HEK293 (cell line): ENCODE measurements around the gene RRM1.

Source experiments
- CTCF ChIA-PET: fragments of 350-600 bp; formaldehyde crosslinking; extraction: SDS; loops from one replicate; lab custom pipeline; 2021; ENCODE audit warnings: antibody characterized with exemption; lab: Yijun Ruan, JAX
- POLR2A ChIA-PET: fragments of 300-600 bp; formaldehyde crosslinking; extraction: SDS; loops from one replicate; lab custom pipeline; 2020; ENCODE audit warnings: antibody characterized with exemption, inconsistent platforms; lab: Yijun Ruan, JAX
- H3K27ac ChIP-seq: fragments of 200-500 bp; sonication (Bioruptor generic); 2 replicates; pipeline ENCODE4 v1.5.1; 2014; ENCODE audit warnings: low read depth, low read length, control low read depth, inconsistent platforms; ENCODE audit errors: extremely low read depth
- H3K36me3 ChIP-seq, 2 experiments: fragments of 200-500 bp in 1 of 2; sonication (Bioruptor generic) in 1 of 2; 1 replicate in 1 of 2; 2 replicates in 1 of 2; pipeline ENCODE4 v1.5.1; 2014 to 2017; ENCODE audit warnings: inconsistent platforms in 2 of 2, low read length in 2 of 2; ENCODE audit not compliant: control insufficient read depth in 2 of 2, insufficient read depth in 1 of 2
- H3K4me1 ChIP-seq: fragments of 200-500 bp; sonication (Bioruptor generic); 2 replicates; pipeline ENCODE4 v1.5.1; 2014; ENCODE audit warnings: mild to moderate bottlenecking, low read length, inconsistent platforms; ENCODE audit not compliant: control insufficient read depth, insufficient read depth
- H3K4me3 ChIP-seq: 2 replicates; pipeline ENCODE4 v1.5.1; 2011; ENCODE audit warnings: low read depth, mild to moderate bottlenecking, control low read depth, low read length, moderate library complexity
- H3K9me3 ChIP-seq: fragments of 200-500 bp; sonication (Bioruptor generic); 2 replicates; pipeline ENCODE4 v1.5.1; 2014; ENCODE audit warnings: low read depth, low read length, inconsistent platforms; ENCODE audit not compliant: control insufficient read depth, insufficient read depth
- KLF7 ChIP-seq: fragments of 450-650 bp; formaldehyde crosslinking; IDR thresholded peaks from 2 replicates; pipeline ENCODE4 v1.5.1; 2016; ENCODE audit warnings: missing biosample characterization, missing genetic modification characterization, borderline replicate concordance
- ZFP41 ChIP-seq: fragments of 450-650 bp; formaldehyde crosslinking; IDR thresholded peaks from 2 replicates; pipeline ENCODE4 v1.5.1; 2016; ENCODE audit warnings: missing biosample characterization, missing genetic modification characterization, borderline replicate concordance
- ZNF121 ChIP-seq: fragments of 450-650 bp; formaldehyde crosslinking; IDR thresholded peaks from 2 replicates; pipeline ENCODE4 v1.5.1; 2016; ENCODE audit warnings: missing biosample characterization, missing genetic modification characterization
- ZNF140 ChIP-seq: fragments of 450-650 bp; formaldehyde crosslinking; IDR thresholded peaks from 2 replicates; pipeline ENCODE4 v1.5.1; 2016; ENCODE audit warnings: missing biosample characterization, missing genetic modification characterization
- ZNF16 ChIP-seq: fragments of 450-650 bp; formaldehyde crosslinking; IDR thresholded peaks from 2 replicates; pipeline ENCODE4 v1.5.1; 2016; ENCODE audit warnings: low read depth, missing biosample characterization, missing genetic modification characterization
- ZNF169 ChIP-seq: fragments of 450-650 bp; formaldehyde crosslinking; IDR thresholded peaks from 2 replicates; pipeline ENCODE4 v1.5.1; 2016; ENCODE audit warnings: missing biosample characterization, missing genetic modification characterization
- ZNF266 ChIP-seq: fragments of 450-650 bp; formaldehyde crosslinking; IDR thresholded peaks from 2 replicates; pipeline ENCODE4 v1.5.1; 2016; ENCODE audit warnings: missing biosample characterization, missing genetic modification characterization, low read depth
- ZNF324 ChIP-seq: fragments of 450-650 bp; formaldehyde crosslinking; IDR thresholded peaks from 2 replicates; pipeline ENCODE4 v1.5.1; 2016; ENCODE audit warnings: missing biosample characterization, missing genetic modification characterization
- ZNF501 ChIP-seq: fragments of 450-650 bp; formaldehyde crosslinking; IDR thresholded peaks from 2 replicates; pipeline ENCODE4 v1.5.1; 2016; ENCODE audit warnings: missing biosample characterization, missing genetic modification characterization
- ZNF521 ChIP-seq: fragments of 450-650 bp; formaldehyde crosslinking; IDR thresholded peaks from 2 replicates; pipeline ENCODE4 v1.5.1; 2017; ENCODE audit warnings: missing biosample characterization, mild to moderate bottlenecking, missing genetic modification characterization
- TF ChIP-seq, protein P1 (sequence below): fragments of 450-650 bp; formaldehyde crosslinking; conservative IDR thresholded peaks from 2 replicates; pipeline ENCODE4 v1.5.1; 2016; ENCODE audit warnings: low read depth, missing biosample characterization, missing genetic modification characterization
- TF ChIP-seq, protein P2 (sequence below): fragments of 450-650 bp; formaldehyde crosslinking; IDR thresholded peaks from 2 replicates; pipeline ENCODE4 v1.5.1; 2016; ENCODE audit warnings: missing biosample characterization, missing genetic modification characterization
- TF ChIP-seq, protein P3 (sequence below): fragments of 450-650 bp; formaldehyde crosslinking; optimal IDR thresholded peaks from 2 replicates; pipeline ENCODE3; 2016; ENCODE audit warnings: missing biosample characterization, mild to moderate bottlenecking, missing genetic modification characterization
- TF ChIP-seq, protein P4 (sequence below): fragments of 450-650 bp; IDR thresholded peaks from 2 replicates; pipeline ENCODE4 v1.5.1; 2018; ENCODE audit warnings: missing biosample characterization, missing genetic modification characterization
- TF ChIP-seq, protein P5 (sequence below): fragments of 450-650 bp; formaldehyde crosslinking; IDR thresholded peaks from 2 replicates; pipeline ENCODE4 v1.5.1; 2016; ENCODE audit warnings: missing biosample characterization, missing genetic modification characterization, borderline replicate concordance
- TF ChIP-seq, protein P6 (sequence below): fragments of 450-650 bp; formaldehyde crosslinking; IDR thresholded peaks from 2 replicates; pipeline ENCODE4 v1.5.1; 2016; ENCODE audit warnings: missing biosample characterization, missing genetic modification characterization
- TF ChIP-seq, protein P7 (sequence below): fragments of 450-650 bp; formaldehyde crosslinking; IDR thresholded peaks from 2 replicates; pipeline ENCODE4 v1.5.1; 2016; ENCODE audit warnings: missing biosample characterization, missing genetic modification characterization

RRM1 gene

DNA sequence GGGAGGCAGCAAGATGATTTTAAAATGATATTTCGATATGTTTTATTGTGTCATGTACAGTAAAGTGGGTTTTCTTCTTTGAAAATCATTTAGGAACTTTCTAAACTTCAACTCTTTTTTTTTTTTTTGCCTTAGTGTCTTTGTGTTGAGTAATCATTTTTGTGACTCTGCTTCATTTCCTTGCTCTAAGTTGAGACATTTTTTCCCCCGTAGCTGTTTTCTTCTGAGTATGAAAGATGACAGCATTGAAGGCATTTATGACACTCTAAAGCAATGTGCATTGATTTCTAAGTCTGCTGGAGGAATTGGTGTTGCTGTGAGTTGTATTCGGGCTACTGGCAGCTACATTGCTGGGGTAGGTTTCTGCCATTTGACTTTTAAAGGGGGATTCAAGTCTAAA lies 23.5 kb downstream of the RRM1 start:
- Histone ChIP-seq H3K4me1 (no peaks in the 10 kb centered on the region), H3K27ac (no peak overlapping the region), H3K4me3 (no peak overlapping the region), H3K9me3 (no peaks in the 10 kb centered on the region), H3K36me3 (peaks cover 23 to 93% of the 10 kb centered on the region in 2 experiments)
- ChIA-PET POLR2A (no interaction called here), CTCF (no interaction called here)
- TF ChIP-seq ZNF121 (tag by site-specific recombination) (no peak), ZNF140 (tag by site-specific recombination) (no peak), ZFP41 (tag by site-specific recombination) (no peak), ZNF324 (no peak), ZNF501 (no peak), ZNF169 (tag by site-specific recombination) (no peak), ZNF266 (tag by site-specific recombination) (no peak), KLF7 (tag by site-specific recombination) (no peak), ZNF16 (tag by site-specific recombination) (no peak), ZNF521 (no peak)
- TF ChIP-seq, protein P1, sequence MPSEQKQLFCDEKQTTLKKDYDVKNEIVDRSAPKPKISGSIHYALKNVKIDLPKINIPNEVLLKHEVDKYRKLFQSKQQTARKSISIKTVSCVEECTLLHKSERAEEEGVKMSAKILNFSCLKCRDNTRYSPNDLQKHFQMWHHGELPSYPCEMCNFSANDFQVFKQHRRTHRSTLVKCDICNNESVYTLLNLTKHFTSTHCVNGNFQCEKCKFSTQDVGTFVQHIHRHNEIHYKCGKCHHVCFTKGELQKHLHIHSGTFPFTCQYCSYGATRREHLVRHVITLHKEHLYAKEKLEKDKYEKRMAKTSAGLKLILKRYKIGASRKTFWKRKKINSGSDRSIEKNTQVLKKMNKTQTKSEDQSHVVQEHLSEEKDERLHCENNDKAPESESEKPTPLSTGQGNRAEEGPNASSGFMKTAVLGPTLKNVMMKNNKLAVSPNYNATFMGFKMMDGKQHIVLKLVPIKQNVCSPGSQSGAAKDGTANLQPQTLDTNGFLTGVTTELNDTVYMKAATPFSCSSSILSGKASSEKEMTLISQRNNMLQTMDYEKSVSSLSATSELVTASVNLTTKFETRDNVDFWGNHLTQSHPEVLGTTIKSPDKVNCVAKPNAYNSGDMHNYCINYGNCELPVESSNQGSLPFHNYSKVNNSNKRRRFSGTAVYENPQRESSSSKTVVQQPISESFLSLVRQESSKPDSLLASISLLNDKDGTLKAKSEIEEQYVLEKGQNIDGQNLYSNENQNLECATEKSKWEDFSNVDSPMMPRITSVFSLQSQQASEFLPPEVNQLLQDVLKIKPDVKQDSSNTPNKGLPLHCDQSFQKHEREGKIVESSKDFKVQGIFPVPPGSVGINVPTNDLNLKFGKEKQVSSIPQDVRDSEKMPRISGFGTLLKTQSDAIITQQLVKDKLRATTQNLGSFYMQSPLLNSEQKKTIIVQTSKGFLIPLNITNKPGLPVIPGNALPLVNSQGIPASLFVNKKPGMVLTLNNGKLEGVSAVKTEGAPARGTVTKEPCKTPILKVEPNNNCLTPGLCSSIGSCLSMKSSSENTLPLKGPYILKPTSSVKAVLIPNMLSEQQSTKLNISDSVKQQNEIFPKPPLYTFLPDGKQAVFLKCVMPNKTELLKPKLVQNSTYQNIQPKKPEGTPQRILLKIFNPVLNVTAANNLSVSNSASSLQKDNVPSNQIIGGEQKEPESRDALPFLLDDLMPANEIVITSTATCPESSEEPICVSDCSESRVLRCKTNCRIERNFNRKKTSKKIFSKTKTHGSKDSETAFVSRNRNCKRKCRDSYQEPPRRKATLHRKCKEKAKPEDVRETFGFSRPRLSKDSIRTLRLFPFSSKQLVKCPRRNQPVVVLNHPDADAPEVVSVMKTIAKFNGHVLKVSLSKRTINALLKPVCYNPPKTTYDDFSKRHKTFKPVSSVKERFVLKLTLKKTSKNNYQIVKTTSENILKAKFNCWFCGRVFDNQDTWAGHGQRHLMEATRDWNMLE (tag by site-specific recombination), result no peak
- TF ChIP-seq, protein P2, sequence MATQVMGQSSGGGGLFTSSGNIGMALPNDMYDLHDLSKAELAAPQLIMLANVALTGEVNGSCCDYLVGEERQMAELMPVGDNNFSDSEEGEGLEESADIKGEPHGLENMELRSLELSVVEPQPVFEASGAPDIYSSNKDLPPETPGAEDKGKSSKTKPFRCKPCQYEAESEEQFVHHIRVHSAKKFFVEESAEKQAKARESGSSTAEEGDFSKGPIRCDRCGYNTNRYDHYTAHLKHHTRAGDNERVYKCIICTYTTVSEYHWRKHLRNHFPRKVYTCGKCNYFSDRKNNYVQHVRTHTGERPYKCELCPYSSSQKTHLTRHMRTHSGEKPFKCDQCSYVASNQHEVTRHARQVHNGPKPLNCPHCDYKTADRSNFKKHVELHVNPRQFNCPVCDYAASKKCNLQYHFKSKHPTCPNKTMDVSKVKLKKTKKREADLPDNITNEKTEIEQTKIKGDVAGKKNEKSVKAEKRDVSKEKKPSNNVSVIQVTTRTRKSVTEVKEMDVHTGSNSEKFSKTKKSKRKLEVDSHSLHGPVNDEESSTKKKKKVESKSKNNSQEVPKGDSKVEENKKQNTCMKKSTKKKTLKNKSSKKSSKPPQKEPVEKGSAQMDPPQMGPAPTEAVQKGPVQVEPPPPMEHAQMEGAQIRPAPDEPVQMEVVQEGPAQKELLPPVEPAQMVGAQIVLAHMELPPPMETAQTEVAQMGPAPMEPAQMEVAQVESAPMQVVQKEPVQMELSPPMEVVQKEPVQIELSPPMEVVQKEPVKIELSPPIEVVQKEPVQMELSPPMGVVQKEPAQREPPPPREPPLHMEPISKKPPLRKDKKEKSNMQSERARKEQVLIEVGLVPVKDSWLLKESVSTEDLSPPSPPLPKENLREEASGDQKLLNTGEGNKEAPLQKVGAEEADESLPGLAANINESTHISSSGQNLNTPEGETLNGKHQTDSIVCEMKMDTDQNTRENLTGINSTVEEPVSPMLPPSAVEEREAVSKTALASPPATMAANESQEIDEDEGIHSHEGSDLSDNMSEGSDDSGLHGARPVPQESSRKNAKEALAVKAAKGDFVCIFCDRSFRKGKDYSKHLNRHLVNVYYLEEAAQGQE (tag by site-specific recombination), result no peak
- TF ChIP-seq, protein P3, sequence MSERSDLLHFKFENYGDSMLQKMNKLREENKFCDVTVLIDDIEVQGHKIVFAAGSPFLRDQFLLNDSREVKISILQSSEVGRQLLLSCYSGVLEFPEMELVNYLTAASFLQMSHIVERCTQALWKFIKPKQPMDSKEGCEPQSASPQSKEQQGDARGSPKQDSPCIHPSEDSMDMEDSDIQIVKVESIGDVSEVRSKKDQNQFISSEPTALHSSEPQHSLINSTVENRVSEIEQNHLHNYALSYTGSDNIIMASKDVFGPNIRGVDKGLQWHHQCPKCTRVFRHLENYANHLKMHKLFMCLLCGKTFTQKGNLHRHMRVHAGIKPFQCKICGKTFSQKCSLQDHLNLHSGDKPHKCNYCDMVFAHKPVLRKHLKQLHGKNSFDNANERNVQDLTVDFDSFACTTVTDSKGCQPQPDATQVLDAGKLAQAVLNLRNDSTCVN, result no peak
- TF ChIP-seq, protein P4, sequence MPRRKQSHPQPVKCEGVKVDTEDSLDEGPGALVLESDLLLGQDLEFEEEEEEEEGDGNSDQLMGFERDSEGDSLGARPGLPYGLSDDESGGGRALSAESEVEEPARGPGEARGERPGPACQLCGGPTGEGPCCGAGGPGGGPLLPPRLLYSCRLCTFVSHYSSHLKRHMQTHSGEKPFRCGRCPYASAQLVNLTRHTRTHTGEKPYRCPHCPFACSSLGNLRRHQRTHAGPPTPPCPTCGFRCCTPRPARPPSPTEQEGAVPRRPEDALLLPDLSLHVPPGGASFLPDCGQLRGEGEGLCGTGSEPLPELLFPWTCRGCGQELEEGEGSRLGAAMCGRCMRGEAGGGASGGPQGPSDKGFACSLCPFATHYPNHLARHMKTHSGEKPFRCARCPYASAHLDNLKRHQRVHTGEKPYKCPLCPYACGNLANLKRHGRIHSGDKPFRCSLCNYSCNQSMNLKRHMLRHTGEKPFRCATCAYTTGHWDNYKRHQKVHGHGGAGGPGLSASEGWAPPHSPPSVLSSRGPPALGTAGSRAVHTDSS (tag by site-specific recombination), result no peak
- TF ChIP-seq, protein P5, sequence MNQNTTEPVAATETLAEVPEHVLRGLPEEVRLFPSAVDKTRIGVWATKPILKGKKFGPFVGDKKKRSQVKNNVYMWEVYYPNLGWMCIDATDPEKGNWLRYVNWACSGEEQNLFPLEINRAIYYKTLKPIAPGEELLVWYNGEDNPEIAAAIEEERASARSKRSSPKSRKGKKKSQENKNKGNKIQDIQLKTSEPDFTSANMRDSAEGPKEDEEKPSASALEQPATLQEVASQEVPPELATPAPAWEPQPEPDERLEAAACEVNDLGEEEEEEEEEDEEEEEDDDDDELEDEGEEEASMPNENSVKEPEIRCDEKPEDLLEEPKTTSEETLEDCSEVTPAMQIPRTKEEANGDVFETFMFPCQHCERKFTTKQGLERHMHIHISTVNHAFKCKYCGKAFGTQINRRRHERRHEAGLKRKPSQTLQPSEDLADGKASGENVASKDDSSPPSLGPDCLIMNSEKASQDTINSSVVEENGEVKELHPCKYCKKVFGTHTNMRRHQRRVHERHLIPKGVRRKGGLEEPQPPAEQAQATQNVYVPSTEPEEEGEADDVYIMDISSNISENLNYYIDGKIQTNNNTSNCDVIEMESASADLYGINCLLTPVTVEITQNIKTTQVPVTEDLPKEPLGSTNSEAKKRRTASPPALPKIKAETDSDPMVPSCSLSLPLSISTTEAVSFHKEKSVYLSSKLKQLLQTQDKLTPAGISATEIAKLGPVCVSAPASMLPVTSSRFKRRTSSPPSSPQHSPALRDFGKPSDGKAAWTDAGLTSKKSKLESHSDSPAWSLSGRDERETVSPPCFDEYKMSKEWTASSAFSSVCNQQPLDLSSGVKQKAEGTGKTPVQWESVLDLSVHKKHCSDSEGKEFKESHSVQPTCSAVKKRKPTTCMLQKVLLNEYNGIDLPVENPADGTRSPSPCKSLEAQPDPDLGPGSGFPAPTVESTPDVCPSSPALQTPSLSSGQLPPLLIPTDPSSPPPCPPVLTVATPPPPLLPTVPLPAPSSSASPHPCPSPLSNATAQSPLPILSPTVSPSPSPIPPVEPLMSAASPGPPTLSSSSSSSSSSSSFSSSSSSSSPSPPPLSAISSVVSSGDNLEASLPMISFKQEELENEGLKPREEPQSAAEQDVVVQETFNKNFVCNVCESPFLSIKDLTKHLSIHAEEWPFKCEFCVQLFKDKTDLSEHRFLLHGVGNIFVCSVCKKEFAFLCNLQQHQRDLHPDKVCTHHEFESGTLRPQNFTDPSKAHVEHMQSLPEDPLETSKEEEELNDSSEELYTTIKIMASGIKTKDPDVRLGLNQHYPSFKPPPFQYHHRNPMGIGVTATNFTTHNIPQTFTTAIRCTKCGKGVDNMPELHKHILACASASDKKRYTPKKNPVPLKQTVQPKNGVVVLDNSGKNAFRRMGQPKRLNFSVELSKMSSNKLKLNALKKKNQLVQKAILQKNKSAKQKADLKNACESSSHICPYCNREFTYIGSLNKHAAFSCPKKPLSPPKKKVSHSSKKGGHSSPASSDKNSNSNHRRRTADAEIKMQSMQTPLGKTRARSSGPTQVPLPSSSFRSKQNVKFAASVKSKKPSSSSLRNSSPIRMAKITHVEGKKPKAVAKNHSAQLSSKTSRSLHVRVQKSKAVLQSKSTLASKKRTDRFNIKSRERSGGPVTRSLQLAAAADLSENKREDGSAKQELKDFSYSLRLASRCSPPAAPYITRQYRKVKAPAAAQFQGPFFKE (tag by site-specific recombination), result no peak
- TF ChIP-seq, protein P6, sequence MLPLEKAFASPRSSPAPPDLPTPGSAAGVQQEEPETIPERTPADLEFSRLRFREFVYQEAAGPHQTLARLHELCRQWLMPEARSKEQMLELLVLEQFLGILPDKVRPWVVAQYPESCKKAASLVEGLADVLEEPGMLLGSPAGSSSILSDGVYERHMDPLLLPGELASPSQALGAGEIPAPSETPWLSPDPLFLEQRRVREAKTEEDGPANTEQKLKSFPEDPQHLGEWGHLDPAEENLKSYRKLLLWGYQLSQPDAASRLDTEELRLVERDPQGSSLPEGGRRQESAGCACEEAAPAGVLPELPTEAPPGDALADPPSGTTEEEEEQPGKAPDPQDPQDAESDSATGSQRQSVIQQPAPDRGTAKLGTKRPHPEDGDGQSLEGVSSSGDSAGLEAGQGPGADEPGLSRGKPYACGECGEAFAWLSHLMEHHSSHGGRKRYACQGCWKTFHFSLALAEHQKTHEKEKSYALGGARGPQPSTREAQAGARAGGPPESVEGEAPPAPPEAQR (tag by site-specific recombination), result no peak
- TF ChIP-seq, protein P7, sequence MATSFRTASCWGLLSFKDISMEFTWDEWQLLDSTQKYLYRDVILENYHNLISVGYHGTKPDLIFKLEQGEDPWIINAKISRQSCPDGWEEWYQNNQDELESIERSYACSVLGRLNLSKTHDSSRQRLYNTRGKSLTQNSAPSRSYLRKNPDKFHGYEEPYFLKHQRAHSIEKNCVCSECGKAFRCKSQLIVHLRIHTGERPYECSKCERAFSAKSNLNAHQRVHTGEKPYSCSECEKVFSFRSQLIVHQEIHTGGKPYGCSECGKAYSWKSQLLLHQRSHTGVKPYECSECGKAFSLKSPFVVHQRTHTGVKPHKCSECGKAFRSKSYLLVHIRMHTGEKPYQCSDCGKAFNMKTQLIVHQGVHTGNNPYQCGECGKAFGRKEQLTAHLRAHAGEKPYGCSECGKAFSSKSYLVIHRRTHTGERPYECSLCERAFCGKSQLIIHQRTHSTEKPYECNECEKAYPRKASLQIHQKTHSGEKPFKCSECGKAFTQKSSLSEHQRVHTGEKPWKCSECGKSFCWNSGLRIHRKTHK (tag by site-specific recombination), result no peak
